Measurements from ENCODE around the gene COLEC12.

The COLEC12 gene

DNA sequence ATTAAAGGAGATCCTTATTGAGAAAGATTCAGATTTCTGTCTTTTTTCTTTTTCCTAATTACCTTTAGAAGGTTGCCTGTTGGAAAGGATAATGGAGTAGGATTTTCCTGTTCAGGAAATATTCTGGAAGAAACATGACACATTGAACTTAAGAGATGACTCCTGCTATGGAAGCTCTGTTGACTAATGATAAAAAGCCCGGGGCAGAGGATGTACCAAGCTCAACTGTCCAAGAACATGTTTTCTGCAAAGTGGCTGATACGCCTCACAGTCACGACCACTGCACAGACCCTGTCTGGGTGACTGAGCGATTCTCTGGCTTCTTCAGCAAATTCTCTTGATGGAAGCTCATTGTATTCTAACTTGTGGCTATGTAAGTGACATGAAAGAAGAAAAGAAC, 146.5 kb downstream of the COLEC12 start:
- no peak for FAIRE-seq

DNA sequence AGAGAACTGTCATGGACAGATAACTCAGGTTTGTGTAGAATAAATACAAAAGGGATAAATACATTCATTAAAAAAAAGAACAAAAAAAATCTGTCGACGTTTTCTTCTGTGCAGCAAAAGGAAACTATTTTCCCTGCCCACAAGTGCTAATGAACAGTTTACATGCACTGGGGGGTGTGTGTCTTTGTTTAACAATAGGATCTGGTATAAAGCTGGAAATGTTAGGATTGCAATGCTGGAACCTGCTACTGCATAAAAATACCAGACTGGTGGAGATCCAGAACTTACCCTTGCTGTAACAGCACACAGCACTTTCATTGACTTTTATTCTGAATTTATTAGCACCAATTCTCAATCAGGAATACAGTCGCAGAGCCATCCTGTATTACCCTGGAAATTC, 148.1 kb downstream of the COLEC12 start:
- FAIRE-seq = no peak

DNA sequence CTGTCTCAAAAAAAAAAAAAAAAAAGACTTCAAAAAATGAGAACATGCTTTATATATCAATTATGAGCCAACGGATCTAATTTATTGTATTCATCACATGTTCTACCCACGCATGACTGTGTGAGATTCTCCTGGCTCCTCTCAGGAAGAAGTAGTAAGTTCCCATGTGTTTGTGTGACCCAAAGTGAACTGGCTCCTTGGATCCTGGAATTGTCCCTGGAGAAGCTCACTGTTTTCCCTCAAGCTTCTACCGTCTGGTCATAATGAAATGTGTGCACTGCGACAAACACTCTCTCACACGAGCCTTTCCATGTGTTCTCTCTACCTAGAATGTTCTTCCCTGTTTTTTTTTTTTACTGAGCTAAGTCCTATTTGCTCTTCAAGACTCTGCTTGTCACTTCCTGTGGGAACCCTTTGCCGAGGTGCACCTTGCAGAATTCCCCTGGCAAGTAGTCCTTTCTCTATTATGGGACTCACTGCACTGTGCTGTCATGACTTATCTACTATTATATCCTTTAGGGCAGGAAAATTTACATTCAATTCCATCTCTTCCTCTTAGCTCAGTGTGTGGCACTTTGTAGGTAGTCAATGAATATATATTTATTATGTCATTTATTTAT, 149.4 kb downstream of the COLEC12 start:
- no peak for FAIRE-seq

DNA sequence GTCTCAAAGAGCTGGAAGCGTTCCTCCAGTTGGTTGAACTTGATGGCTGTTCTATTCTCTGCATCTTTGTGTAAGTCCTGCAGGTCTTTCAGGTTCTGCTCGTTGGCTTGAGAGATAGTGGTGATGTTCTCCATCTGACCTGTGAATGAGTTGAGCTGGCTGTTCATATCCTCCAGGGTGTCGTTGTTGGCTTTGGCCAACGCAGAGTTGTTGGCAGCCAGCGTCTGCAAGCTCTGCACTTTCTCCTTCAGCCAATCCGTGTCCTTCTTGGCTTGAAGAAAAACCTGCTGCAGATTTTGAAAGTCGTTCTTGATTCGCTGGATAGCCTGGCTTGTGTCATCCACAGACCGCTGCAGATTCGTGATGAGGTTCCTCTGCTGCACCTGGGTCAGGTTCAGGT, 153.9 kb downstream of the COLEC12 start:
- no peak for FAIRE-seq

DNA sequence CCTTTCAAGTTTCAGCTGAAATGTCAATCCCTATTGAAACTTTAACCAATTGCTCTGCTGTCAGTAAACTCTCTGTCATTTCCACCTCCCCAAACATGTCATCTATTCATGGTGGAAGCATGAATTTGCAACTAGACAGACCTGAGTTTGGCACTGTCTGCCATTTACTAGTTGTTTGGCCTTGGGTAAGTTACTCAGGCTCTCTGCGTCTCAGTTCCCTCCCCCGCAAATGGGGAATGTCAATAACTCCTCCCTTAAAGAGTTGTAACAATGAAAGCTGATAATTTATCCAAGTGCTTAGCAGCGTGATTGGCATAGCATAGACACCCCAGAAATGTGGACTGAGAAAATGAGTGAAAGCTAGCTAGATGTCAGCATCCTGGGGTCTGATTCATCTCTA, 159.4 kb downstream of the COLEC12 start:
- no peak for FAIRE-seq

DNA sequence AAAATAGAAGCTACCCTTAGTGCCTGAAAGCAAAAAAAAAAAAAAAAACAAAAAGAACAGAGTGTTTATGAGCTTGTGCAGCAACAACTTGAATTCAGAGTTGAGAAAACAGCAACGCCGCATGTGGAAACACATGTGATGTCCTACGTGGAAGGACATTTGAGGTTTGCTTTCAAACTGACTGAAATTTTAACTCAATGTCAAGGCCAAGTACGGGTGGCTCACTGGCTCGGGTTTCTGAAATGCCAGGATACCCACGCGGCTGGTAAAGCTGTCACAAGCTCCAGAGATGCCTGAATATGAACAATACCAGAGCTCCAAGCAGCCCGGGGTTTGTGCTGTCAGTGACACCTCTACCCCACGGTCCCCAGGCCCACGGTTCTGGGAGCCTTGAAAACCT, 160.5 kb downstream of the COLEC12 start:
- FAIRE-seq = no peak

DNA sequence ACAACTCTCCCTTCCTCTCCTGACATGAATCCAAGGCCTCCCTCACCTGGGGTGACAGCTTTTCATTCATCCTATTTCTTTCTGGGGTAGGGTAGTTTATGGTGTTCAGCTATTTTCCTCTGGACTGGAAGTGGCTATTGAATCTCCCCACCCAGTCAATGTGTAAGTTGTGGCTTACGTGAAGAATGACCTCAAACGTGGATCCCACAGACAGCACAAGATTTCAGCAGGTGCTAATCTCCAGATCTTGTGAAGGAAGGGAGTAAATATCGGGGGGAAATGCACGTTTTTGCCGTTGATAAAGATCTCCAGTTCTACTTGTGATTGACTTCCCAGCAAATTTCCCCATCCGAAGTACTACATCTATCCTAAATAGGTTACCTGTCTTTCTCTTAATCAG, 161.3 kb downstream of the COLEC12 start:
- FAIRE-seq = no peak

DNA sequence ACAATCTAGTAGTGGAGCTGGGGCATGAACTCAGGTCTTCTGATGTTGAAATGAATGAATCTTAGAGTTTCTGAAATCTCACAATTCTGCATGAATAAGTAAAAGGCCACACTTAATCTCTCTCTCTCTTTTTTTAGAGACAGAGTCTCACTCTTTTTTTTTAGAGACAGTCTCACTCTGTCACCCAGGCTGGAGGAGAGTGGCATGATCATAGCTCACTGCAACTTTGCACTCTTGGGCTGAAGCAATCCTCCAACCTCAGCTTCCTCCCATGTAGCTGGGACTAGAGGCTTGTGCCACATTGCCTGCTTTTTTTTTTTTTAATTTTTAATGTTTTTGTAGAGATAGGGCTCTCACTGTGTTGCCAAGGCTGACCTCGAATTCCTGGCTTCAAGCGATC, 163.8 kb downstream of the COLEC12 start:
- FAIRE-seq = no peak

DNA sequence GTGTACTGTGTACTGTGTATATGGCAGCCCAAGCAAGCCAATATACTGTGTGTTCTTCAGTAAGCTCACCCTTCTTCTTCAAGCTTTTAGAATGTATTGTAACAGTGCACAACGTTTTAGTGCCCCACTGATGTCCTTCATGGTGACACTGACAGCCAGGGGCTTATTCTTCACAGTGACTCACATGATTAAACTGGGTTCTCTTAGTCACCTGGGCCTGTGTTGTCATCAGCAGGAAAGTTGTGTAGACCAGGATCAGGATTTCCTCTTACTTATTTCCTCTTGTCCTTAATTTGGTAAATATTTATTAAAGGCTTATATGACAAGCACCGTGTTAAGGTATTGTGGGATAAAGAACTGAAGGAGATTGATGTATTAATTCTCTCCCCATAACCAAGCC, 164.8 kb downstream of the COLEC12 start:
- FAIRE-seq = no peak

DNA sequence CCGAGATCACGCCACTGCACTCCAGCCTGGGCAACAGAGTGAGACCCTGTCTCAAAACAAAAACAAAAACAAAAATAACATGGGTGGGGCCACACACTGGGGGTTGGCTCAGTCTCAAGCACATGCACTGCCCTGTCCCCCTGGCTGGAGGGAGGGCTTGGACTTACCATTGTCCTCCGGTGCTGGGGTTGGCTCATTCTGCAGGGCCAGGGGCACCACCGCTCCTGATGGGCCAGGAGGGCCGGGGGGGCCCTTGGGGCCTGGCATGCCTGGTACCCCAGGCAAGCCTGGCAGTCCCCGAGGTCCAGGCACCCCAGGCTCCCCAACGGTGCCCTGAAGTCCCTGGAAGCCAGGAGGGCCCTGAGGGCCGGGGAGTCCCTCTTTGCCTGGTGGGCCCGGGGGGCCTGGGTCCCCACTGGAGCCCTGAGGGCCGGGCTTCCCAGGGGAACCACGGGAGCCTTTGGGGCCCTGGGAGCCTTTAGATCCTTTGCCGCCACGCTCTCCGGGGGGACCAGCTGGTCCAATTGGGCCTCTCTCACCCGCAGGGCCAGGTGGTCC, 165.8 kb downstream of the COLEC12 start:
- FAIRE-seq = no peak

DNA sequence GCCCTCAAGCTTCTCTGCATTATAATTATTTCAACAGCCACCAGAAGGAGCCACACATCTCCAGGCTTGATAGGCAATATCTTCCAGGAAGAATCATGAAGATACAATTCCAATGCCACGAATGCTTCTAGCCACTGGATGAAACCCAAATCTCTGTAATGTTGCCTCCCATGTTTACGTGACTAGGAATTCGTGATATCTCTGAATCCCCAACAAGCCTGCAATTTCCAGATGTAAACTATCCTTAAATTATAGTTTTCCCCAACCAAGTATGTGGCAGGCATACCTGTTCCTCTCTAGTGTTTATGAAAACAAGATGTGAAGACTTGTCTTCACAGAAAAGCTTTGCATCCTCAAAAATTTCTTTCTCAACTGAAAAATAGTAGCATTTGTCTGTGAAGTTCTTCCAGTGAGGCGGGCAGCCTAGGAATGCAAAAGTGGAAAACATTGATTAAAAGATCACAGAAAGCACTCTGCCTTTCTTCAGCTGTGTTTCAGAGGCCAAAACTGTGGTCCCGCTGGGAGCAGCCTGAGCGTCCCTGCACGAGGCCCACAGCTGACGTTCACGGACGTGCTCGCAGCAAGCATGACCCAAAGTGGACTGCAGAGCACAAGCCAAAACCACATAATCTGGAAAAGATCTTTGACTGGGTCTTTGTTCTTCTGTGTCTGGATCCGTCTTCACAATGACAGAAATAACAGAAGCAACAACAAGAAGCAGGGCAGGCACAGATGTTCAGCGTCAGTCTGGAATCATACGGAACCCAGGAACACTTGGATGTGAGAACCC, 167.6 kb downstream of the COLEC12 start:
- FAIRE-seq = no peak

DNA sequence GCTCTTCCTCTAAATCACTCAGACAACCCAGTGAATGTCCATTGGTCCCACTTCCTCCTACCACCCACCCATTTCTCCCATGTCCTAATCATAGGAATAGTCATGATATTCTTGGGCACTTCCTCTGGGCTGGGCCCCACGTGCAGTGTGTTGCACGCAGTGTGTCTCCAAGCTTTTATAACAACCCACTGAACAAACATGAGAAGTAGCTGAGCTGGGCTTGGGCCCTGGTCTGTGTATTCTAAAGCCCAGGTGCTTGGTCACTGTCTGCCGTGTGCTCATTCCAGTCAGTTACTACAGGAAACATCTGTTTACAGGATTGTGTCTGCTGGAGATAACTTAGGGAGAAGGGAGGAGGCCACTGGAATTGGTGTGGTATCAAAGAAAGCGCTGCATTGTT, 168.5 kb downstream of the COLEC12 start:
- FAIRE-seq = no peak

DNA sequence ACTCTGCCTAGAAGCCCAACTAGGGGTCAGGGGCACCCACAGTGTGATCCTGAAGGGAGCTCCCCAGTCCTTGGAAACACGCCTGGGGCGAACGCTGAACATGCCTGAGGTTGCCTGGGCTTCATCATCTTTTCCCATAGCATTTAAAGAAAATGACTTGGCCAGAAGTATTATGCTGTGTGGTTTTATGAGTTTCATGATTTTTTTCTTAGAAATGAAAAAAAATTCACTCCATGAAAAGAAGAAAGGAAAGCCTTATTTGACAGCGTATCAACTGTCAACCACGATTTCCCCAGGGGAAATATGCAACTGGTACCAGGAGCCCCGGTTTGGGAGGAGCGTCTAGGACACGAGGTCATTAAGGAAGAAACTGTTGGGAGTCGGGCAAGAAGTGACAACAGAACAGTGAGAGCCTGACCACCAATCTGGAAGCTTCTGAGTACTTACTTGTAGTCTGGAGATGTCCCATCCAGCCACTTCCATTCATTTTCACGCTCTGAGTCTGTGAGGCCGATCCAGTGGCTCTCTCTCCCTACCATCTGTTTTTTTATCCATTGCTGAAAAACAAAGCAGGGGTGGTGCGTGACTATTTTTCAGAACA, 169.2 kb downstream of the COLEC12 start:
- no peak for FAIRE-seq

DNA sequence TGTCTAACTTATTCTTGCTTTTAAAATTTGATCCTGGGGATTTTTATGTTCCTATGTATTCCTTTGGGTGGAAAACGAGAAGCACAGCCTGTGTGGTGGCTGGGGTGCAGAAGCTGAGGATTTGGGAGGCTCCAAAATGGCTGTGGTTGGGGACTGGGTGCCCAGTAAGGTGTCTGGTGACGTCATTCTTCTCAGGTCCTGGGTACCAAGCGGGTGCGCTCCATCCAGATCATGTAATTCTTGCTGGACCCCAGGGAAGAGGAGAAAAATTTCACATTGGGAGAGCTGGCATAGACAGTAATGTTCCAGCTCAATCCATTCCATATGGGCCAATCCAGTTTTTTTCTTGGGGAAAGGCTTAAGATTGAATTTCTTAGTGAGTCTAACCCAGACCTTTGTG, 171.6 kb downstream of the COLEC12 start:
- no peak for FAIRE-seq

DNA sequence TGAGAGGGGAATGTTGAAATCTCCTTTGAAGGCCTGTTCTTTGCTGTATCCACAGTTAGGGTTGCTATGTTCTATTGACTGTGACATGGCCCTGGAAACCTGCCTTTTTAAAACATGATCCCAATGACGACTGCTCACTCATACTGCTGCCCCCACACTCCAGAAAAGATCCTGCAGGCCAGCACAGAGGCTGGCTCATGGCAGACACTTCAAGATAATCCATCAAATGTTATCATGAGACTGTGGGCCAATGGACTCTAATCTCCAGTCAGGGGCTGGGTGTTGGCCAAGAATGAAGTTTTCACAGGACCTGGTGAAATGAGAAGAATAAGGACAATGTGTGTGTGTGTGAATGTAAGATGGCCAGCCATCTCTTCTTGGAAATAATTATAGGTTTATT, 173.7 kb downstream of the COLEC12 start:
- FAIRE-seq = no peak

DNA sequence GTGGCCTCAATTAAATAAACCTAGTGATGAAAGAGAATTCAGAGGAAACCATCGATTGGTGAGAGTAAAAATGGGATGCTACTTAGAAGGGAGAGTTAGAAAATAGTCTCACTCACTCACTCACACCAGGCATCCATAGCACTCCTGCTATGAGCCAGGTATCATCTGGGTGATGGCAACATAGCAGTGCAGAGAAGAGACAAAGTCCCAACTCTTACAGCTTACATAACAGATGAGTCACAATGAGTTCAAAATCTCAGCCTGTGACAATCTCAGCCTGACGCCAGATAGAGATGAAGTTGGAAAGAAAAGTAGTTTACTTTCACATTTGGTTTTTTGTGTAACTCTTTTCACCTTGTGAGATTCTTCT, 177.3 kb downstream of the COLEC12 start:
- no peak for FAIRE-seq

DNA sequence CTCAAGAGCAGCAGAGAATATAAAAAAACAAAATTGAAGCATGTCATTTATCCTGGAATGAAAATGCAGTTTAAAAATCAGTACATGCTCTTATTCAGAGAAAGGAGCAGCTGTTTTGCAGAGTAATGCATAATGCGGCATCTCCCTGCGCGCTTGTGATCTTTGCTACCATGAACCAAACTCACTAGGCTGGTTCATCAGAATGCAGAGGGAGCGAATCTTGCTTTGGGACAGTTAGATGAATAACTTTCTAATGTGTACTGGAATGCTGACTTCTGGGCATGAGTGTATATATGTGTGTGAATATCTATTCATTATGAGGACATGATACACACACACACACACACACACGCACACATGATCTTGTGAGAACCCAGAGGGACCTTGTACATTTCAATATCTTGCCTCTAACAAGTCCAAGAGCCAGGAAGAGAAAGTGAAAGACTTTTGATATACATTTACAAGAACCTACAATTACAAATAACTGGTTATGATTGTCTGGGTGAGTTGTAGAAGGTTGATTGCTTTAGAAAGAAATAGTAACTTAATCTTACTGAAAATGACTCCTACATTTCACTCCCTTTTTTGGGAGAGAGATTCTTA, 178.5 kb downstream of the COLEC12 start:
- FAIRE-seq = no peak

DNA sequence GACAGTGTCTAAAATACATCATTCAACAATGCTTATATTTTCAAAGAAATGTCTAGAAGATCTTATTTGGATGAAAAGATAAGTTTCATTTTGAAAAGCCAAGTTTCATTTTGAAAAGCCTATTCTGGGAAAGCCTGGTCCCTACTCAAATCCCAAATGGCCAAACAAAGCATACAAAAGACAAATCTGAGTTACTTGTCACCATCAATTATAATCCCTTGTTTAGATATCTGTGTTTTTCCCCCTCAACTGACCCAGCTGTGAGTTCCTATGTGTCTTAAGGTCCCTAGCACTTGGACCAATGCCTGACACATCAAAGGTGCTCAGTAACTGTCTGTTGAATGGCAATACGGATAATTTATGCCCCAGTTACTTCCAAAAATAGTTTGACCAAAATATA, 180.3 kb downstream of the COLEC12 start:
- FAIRE-seq = no peak

DNA sequence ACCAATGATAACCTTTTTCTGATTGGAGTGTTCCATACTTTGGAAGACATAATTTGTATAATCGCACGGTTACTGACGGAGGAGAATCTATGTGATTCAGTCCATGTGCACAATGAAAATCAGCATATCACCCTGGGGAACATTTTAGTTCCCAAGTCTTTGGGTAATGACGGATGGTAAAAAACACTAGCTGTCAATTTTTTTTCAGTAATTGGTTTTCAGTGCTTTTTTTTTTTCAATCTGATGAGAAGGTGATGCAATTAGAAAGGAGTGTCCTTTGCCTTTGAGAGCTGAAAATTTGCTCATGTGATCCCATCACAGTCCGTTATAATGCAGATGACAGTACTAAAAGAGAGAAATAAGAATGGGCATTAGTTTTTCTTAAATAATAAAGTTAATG, 180.8 kb downstream of the COLEC12 start:
- FAIRE-seq = no peak

DNA sequence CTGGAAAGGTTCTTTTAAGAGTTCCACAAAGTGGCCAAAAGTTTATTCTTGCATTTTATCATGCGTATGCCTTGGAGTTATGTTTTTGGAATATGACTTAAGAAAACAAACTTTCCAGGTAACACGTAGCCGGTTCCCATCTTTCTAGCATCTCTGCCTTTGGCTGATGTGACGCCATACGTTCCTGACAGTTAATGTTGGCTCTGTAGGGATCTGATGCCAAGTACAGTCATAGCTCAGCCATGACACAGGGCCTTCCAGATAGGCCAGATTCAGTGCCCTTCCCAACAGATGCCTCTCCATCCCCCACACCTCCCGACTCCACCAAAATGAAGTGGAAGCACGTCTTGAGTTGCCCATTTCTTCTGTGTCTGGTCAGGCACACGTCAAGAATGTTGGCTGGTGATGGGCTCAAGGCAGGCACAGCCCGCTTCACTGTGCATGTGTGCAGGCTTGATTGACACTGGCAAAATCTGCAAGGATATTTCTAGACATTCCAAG, 181.7 kb downstream of the COLEC12 start:
- no peak for FAIRE-seq

DNA sequence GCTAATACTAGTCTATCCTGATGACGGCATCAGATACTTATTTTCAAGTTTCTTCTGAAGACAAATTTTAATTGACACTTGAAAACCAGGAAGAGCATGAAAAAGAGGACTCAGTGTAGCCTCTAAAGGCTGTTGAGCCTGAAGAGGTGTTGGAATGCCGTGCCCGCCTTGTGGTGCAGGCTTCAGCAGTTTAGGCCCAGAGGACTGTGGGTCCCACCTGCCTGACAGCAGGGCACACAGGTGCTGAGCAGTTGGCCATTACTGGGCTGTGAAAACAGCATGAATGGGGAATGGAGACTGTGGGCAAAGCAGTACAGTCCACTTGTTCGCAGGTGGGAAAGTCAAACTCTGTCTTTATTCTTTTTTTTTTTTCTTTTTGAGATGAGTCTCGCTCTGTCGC, 182.9 kb downstream of the COLEC12 start:
- no peak for FAIRE-seq

DNA sequence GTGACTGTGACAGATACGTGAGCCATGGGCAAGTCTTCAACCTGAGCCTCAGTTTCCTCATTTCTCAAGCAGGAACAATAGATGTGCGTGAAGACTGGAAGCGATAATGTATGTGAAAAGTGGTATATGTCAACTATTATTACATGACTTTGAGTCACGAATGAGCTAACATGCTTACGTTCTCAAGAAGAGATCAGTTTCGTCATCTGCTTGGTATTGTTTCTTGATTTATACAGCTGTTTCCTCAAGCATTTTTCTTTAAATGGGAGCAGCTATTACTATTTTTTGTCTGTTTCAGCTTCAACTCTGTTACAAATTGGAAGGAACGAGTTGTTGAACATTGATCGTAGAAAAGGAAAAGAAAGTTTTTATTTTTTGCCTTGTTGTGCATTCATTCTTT, 184.1 kb downstream of the COLEC12 start:
- no peak for FAIRE-seq

DNA sequence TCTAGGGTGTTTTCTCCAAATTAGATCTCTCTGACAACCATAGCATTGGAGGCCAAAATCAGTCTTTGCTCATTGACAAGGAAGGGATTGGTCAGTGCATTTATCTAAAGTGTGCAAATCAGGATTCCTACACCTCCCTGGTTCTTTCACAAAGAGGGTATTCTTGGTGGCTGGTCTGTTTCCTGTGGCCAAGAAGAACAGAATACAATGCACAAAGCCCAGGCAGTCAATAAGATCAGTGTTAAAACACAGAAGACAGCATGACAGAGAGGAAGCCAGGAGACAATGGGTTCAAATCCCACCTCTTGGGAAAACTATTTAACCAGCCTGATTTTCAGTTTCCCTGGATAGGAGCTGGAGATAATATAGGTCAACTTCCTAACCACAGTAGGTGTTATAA, 186.6 kb downstream of the COLEC12 start:
- no peak for FAIRE-seq

DNA sequence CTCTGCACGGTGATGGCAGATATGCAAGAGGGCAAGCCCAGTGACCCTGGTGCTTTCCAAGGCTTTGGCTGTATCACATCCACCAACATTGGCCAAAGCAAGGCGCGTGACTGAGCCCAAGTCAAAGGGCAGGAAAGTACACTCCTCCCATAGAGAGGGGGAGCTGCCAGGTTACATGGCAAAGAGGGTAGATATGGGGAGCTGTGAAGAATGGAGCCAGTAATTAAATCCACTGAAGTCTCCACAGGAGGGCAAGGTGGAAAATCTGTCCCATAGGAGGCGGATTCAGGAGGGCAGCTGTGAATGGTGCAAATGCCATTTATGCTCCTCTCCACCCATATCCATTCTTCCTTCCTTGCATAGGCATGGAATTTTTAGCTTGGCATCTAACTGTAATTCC, 188.1 kb downstream of the COLEC12 start:
- no peak for FAIRE-seq

Data from G401.6 (cell line).